NCI-H748 (cell line): ENCODE measurements around the gene MTSS2.

Experiments used
- DNase-seq: peaks from one replicate; lab custom pipeline; 2025; ENCODE audit not compliant: unreplicated experiment; lab: John Stamatoyannopoulos, UW

Gene MTSS2

GRCh38 chr16:70685938-70686375, at the start of gene MTSS2:
TSS of gene MTSS2 (minus strand) at chr16:70686053. CDS start at chr16:70685791, 262 bp downstream.
- DNase-seq: peak; percentile 84

DNA sequence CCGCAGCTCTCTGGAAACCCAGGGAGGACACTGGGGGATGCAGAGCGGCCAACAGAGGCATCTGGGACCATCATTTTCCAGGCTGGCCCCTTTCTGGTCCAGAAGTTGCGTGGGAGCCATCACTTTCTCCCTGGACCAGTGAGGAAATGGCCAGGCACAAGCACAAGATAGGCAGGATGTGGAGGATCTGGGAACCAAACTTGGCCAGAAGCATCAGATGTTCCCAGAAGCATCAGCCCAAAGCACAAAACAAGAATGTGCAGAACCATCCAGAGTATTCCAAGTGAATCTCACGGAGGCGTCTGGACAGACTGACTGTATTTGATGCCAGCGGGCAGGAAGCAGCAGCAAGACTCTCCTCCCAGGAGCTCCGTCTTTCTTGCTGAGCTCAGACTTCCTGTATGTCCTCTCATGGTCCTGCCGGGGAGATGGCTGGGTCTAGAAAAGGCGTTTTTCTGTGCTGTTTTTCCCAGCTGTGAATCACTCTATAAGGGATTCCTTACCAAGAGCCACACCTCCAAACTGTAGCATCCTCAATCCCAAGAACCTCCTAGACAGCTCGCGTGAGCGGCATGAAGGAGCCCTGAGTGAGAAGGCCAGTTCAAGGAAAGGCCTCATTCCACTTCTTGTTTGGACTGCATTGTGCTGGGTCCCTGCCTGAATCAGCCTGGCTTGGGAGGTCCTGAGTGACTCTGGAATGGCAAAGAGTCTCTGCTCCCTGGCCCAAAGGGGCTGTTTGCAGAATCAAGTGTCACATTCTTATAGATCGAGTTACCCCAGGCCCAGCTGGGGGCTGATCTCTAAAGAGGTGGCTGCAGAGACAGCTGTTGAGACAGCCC, 49.5 kb upstream of the MTSS2 start:
- DNase-seq: no peak

DNA sequence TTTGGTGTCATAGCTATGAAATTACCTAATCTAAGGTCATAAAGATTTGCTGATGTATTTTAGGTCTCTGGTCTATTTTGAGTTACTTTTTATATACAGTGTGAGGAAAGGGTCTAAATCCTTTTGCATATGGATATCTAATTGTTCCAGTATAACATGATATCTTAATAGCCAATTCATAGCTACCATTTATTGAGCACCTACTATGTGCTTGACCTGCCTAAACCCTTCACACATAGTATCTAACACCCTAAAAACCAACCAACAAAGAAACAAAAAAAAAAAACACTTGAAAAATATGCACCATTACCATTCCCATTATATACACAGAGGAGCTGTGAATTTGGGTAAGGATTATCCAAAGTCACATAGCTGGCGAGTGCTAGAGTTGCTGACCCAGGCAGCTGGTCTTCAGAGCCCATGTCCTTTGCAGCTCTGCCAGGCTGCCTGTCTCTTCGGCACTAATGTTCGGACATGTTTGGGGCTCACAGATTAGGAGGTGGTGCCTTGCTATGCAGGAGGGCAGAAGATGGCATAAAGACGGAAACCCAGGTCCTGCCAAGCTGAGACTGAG, 48.8 kb upstream of the MTSS2 start:
- no peak for DNase-seq

GRCh38 chr16:70730944-70731343, 45.1 kb upstream of the MTSS2 start:
- DNase-seq: no peak

GRCh38 chr16:70730031-70730430, 44.2 kb upstream of the MTSS2 start:
- no peak for DNase-seq

GRCh38 chr16:70729292-70729691, 43.4 kb upstream of the MTSS2 start:
- no peak for DNase-seq

GRCh38 chr16:70728150-70728549, 42.3 kb upstream of the MTSS2 start:
- DNase-seq: no peak

DNA sequence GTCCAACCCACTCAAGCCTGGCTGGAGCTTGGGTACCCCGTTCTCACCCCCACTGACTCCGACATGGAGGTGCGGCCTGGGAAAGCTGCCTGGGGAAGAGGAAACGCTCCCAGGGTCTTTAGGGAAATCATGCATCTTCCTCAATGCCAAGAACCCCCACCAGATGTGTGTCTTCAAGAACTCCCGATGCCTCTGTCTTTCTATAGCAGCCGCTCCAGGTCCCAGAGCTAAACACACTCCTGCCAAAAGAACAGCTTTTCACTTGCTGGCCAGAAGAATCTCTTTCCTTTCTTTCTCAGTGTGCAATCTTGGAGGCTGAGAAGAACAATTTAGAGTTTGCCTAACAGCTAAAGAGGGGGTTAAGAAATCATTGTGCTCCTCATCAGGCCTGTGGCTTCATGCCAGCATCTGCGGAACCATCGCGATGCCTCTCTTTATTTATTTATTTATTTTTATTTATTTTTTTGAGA, 41.1 kb upstream of the MTSS2 start:
- DNase-seq: no peak

DNA sequence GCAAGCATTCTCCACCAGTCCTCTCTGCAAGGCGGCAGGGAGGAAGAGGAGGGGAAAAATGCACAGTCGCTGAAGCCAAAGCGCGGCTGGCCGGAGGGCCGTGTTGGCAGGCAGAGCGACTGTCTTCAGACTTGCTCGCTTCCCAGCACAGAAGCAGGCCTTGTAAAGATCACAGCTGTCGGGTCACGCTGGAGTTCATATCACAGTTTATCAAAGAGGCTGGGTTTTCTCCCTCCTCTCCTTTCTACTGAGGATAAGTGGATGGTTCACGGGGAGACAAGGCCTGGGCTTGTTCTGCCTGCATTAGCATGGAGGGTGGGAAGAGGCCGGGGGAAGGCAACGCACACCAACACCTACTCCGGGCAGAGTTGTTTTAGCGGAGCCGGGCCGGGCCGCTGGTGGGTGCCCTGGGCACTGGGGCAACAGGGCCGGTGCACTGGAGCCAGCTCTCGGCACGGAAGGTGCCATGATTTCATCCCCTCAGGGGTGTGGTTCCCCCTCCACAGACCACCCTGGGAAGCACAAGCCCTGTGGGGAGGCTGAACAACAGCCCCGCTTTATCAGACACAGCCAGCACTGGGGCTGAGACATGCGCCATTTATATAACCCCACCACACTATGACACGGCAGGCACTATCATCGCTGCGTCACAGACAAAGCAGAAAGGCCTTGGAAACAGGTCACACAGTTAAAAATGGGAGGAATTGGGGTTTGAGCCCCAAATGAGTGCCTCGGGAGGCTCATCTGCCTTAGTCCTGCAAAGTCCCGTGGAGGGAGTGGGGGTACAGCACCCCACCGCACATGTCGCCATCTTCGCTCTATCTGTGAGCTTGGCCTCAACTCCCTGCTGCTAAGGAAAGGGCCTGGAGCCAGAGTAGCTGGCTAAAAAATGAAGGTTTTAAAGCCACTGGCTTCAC, 40.3 kb upstream of the MTSS2 start:
- no peak for DNase-seq

DNA sequence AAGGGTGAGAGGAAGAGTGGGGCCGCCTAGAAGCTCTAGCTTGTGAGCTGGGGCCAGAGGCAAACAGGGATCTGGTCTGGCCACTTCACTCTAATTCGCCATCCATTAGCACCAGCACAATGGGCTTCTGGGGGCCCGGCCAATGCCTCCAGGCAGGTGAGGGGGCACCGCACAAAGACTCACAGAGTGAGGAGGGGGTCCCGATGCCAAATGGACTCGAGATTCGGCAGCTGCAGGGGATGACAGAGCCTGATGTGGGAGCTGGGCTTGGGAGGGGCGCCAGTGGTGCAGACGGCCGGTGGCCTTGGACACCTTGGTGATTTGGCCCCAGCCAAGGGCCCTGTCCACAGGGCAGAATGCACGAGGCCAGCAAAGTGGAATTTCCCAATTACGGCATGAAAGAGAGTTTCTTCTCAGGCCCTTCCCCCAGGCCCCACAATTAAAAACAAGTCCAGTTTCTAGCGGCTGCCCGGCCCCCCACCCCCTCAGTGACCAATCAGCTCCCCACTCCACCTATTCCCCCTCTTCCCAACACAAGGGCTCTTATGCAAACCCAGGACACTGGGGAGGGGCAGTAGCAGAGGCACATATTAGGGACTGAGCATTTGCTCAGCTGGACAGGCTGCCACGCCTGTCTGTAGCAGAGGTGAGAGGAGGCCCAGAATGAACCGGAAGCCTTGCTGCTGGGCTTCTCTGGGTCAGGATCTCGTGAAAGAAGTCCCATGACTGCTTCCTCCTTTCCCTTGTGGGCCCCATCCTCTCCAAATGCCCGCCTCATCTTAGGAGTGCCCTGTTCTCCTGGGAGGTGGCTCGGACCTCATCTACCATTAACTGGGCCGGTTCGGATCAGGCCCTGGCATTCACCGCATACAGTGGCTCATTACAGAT, 39.4 kb upstream of the MTSS2 start:
- DNase-seq: no peak

DNA sequence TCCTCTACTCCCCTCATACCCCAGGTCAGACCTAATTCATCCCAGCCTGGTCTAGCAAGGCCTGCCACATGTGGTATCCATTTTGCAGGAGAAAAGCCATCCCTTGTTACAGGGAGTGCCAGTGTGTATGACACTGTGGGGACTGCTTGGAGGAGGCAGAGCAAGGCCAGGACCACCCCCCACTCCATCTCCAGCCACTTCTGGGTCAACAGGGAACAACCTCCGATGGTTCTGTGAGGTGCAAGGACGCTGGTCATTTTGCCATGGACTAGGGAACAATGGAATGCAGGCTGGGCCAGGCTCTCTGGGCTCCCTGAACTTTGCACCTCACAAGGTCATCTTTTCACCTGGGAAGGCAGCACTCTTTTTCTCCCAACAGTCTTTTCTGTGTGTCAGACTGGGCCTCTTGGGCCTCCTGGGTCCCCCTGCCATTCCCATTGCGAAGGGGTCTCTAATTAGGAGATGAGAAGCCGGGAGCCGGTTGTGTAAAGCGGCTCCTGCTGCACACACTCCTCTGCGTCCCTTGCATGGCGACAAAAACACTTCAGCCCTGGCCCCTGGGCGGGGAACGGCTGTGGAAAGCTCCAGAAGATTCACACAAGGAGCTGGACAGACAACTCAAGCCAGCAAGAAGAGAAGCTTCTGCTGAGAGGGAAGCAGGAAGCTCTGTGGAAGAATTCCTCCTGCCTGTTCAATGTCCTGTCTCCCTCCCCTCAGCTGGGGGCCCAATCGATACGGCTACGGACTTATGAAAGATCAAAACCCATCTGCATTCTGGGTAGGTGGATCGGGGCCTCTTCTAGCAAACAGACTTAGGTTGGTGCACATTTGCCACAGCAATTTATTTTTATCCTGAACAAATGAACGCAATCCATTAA, 38.5 kb upstream of the MTSS2 start:
- no peak for DNase-seq

- no peak for DNase-seq
These were observed 37.9 kb upstream of the MTSS2 start for GRCh38 chr16:70723740-70724145.

DNA sequence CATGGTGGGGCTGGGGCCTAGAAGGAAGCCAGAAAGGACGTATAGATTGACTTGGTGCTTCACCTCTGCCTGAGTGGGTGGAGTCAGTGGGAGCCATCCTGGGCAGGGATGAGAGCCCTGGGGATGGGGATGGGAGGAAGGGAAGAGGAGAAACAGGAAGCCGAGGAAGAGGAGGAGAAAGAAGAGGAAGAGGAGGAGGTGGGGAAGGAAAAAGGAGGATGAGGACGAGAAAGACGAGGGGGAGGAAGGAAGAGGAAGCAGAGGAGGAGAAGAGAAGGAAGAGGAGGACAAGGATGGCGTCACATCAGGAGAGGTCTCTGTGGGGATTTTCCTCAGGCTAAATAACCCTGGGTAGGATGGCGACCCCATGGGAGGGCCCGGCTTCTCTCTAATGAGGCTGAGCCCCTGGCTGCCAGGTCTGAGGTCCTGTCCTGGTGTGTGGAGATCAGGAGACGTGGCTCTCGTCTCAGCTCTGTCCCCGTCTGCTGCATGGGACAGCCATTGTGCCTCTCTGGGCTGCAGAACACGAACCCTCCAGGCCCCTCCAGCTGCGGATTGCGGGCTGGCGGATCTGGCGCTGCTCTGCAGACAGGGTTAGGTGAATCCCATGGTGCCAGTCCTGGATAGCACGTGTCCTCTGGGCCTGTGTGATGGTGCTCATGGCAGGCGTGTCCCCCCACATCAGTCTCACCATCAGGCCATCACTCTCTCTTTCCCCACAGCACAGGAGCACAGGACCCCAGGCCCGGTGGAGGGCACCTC, 35.5 kb upstream of the MTSS2 start:
- DNase-seq: no peak

DNA sequence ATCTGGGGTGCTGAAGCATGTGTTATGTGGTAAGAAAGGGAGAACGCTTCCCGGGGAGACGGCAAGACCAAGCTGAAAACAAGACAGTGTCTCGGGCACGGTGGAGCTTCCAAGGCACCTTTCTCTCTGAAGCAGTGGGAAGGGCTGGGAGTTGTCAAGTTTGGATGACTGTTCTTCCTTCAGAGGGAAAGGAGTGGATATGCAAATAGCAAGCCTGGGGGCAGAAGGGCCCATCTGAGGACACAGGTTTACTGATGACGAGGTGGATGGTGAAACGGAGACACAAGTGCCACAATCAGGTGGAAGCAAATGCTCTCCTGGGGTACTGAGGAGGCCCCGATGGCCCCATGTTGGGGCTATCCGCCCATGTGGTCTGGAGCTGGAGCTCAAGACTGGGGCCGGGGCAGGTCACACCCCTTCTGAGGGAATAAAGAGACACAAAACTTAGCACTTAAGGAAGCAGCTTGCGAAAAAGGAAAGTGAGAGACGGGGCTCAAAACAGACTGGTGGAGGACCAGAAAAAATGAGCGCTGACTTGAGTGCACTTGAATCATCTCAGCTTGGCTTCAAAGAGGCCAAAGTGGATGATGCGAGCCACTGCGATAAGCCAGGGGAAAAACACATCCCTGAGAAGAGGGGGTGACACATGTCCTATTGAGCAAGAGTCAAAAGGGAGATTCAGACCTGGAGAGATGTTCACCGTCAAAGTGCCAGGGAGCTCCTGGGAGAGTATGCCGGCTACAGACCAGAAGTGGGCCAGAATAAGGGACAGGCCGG, 34.8 kb upstream of the MTSS2 start:
- DNase-seq: no peak

DNA sequence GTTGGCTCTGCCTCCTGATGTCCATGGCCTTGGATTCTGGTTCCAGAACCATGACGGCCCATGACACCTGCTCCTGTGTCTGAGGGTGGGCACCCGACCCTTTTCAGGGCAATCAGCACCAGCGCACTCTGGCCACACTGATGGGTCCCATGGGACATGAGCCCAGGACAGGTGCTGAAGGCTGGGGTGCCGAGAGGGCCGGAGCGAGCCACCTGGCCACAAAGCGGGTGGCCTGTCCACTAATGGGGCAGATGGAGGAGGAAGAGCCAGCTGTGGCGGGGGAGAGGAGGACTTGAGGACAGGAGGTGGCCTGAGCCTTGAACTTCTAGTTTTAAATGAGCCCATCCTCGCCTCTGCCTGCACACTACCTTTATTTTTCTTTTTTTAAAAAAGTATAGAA, 31.2 kb upstream of the MTSS2 start:
- DNase-seq: no peak

- DNase-seq: no peak
These were observed 30.1 kb upstream of the MTSS2 start for GRCh38 chr16:70715860-70716357.

GRCh38 chr16:70715055-70715858, 29.4 kb upstream of the MTSS2 start:
- DNase-seq: no peak
